Measurements from ENCODE around the gene WDR27.

DNA sequence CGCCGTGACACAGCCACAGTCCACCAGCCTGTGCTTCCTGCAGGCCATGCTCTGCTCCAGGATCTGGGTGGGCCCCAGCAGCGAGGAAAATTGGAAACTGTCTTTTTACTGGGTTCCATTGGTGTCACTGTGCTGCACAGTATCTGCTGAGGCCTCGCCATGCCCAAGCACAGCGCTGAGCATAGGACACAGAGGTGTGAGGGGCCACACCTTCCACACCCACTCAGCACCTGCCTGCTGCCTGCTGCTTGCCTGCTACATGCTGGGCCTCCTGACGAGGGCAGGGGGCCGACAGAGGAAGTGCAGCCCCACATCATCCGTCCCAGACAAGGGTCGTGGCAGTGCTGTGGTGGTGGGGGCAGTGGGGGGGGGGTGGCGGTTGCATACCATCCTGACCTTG lies 275.2 kb downstream of the WDR27 start:
- TF ChIP-seq, protein P1, sequence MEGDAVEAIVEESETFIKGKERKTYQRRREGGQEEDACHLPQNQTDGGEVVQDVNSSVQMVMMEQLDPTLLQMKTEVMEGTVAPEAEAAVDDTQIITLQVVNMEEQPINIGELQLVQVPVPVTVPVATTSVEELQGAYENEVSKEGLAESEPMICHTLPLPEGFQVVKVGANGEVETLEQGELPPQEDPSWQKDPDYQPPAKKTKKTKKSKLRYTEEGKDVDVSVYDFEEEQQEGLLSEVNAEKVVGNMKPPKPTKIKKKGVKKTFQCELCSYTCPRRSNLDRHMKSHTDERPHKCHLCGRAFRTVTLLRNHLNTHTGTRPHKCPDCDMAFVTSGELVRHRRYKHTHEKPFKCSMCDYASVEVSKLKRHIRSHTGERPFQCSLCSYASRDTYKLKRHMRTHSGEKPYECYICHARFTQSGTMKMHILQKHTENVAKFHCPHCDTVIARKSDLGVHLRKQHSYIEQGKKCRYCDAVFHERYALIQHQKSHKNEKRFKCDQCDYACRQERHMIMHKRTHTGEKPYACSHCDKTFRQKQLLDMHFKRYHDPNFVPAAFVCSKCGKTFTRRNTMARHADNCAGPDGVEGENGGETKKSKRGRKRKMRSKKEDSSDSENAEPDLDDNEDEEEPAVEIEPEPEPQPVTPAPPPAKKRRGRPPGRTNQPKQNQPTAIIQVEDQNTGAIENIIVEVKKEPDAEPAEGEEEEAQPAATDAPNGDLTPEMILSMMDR (IDR thresholded peaks at IDR 0.05): no peak
- no peak for TF ChIP-seq POLR2A (IDR thresholded peaks at IDR 0.05)
